HG03108 (cell line): ENCODE results near the gene NTSR1.

ENCODE experiments used
- ATAC-seq: cut with Tn5 transposase; IDR thresholded peaks from one replicate; pipeline ENCODE4 v1.9.1; 2021; ENCODE audit warnings: moderate library complexity; ENCODE audit not compliant: unreplicated experiment

NTSR1 gene

GRCh38 chr20:62811720-62812119 is 103.1 kb downstream of the NTSR1 start:
- ATAC-seq: no peak
